HG02678 (cell line): ENCODE data around the gene XDH.

Experiments used
- ATAC-seq: cut with Tn5 transposase; IDR thresholded peaks from one replicate; pipeline ENCODE4 v1.9.1; 2021; ENCODE audit warnings: mild to moderate bottlenecking, moderate library complexity; ENCODE audit not compliant: unreplicated experiment

The XDH gene

DNA sequence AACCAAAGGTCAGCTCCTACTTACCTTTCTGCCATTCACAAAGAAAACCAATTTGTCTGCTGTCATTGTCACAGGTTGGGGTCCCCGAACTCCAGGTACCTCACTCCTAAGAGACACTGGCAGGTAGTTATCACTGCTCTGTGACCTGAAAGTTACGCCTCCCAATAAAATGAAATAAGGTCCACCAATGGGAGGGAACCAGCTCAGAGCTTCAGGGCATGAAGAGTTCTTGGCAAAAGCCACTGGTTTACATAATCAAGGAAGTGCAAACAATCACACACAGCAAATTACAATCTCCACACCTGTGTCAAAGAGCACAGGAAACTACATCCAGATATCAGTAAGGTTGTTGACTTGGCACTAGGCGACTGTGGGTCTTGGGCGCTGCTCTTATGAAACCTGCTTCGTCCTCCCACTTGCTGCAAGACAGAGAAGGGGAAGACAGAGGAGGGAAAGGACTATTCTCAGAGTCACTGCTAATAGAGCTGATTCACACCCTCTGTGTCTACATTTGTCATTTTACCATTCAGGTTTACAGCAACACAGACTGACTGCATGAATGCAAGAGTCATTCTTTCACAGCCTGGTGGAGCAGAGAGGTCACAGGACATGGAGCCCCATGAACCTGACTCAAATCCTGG, at the start of gene XDH:
Gene XDH (minus strand): TSS at position 142 of the 641 bp plus-strand sequence. CDS start 76 bp downstream, at position 66.
- ATAC-seq = no peak

DNA sequence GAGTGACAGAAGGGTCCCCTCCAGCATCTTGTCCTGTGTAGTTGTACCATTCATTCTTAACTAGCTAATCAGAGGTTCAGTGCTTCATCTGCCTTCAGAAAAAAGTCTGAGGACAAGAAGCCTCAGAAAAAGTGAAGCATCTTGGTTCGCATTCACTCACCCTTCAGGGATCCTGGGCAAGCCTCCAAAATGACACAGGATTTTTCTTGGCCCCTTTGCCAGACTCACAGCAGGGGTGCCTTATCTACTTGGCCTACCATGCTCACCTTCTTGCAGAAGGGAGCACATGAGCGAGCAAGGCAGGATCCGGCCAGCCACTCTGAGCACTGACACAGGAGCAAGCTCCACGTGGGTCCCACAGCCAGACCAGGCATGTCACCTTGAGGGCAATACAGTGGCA, 43.1 kb upstream of the XDH start:
- ATAC-seq = no peak

- ATAC-seq = no peak
Measured at GRCh38 chr2:31446848-31447247, 32.3 kb upstream of the XDH start.

- no peak for ATAC-seq
Measured at GRCh38 chr2:31442376-31442775, 27.8 kb upstream of the XDH start.

DNA sequence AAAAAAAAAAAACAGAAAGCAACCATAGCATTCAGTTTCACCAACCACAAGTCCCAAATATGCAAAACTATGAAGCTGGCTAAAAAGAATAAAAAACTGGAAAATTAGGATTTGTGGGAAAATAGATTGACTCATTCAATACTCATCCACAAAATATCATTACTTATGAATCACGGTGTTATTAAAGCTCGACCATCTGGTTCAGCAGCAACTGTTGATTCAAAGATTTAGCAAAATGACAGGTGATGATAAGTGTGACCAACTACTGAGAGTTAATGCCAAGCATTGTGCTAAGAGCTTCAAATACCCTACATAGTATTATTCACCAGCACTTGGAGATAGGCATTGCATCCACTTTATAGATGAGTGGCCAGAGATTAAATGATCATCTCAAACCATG, 26.2 kb upstream of the XDH start:
- no peak for ATAC-seq

DNA sequence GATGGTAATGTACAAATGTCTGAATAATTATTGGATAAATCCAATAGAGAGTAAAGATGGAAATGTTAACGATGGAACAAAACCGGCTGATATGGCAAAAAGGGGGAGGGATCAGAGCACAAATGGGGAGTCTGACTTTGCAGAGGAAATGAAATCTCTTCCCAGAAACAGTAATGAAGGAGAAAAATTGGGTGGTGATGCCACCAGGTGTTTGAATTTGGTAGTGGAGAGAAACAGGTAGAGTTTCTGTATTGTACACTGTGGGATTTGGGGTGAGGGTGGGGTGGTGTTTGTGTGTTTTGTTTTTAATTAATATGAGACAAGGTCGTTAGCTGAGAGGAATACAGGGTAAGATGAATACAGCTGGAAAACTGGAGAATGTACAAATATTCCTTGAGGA, 20.4 kb upstream of the XDH start:
- no peak for ATAC-seq

GRCh38 chr2:31433541-31433940, 19.0 kb upstream of the XDH start:
- no peak for ATAC-seq

DNA sequence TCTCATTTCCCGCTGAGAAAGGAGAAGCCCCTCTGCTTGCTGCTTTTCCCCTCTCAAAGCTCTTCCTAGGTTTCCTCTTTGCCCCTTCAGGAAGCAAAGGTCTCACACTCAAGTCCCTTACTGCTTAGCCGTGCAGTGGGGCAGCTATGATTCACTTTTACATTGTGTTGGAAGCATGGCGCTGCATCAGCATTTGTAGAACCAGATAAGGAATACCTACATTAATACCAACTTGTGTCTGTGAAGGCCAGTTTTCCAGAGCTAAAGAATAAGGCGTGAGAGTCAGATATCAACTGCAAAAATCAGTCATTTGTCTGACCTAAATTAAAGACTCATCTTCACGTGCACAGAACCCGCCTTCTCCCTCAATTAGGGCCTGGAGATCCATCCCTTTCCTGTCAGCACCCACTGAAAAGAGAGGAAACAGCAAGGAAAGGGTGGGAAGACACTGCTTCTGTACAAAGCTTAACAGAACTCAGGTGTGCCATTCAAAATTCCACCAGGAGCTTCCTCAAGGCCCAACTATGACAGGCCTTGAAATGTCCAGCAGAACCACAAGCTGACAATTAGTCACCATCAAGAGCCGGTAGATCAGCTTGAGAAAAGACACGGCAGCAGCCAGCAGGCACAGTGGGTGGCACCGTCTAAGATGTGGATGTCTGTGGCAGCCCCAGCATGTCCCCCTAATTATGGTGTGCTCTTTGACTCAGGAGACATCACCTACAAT, 16.1 kb upstream of the XDH start:
- no peak for ATAC-seq

- ATAC-seq = no peak
Measured at GRCh38 chr2:31429759-31430438, 15.4 kb upstream of the XDH start.

GRCh38 chr2:31429040-31429439, 14.5 kb upstream of the XDH start:
- no peak for ATAC-seq

- ATAC-seq = no peak
Measured at GRCh38 chr2:31428001-31428418, 13.5 kb upstream of the XDH start.

- no peak for ATAC-seq
Measured at GRCh38 chr2:31426096-31426495, 11.6 kb upstream of the XDH start.

GRCh38 chr2:31421634-31422033, 7.1 kb upstream of the XDH start:
- ATAC-seq = no peak

- ATAC-seq = no peak
Measured at GRCh38 chr2:31420936-31421335, 6.4 kb upstream of the XDH start.

GRCh38 chr2:31419386-31419785, 4.8 kb upstream of the XDH start:
- no peak for ATAC-seq

DNA sequence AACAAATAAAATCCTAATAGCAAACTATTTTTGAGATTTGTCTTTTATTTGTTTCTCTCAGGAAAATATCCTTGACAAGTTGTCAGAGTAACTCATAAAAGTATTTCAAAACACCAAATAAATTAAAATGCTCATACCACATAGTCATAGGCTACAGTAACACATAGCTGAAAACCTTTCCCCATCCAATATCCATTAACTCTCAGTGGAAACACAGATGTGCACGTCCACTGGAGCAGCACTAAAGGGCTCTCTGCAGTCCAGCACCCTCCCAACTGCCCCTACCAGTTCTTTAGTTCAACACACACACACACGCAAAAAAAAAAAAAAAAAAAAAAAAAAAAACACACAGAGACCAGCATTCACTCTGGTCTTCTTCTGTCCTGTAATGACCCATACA, 879 bp upstream of the XDH start:
- ATAC-seq = no peak

GRCh38 chr2:31413862-31414550, 536 bp downstream of the XDH start:
- no peak for ATAC-seq

DNA sequence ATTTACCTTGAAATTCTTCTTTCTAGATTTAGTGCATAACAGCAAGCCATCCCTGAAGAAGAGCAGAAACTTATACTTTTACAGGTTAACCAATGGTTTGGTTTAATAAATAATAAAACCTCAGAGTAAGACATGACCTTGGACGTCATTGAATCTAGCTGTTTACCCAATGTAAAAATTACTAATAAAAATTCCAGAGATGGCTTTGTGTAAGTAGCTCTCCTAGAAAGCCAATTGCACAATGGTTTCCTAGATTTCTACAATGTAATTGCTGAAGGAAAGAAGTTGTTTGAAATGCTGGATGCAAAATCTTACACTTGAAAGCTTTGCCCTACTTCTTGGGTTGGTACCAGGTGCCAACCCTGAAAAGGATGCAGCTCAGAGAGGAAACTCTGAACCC, 1.5 kb downstream of the XDH start:
- no peak for ATAC-seq

GRCh38 chr2:31411771-31412170, 2.8 kb downstream of the XDH start:
- no peak for ATAC-seq

GRCh38 chr2:31406593-31407385, 7.8 kb downstream of the XDH start:
- ATAC-seq = no peak

- no peak for ATAC-seq
Measured at GRCh38 chr2:31404827-31405226, 9.7 kb downstream of the XDH start.
